Mucosa of descending colon (tissue), 3 donors: Measurements from ENCODE around the gene PCSK6. TPM values are rescaled to one million over a fixed set of nuclear protein-coding genes. Genes with fewer than 3 reads are reported as not detected.
"Not testable (repeated sequence)": the region's sequence is repeated elsewhere in the genome, so short reads cannot be mapped to it uniquely, and the experiment has no call there.

Experiments used
- ATAC-seq: fragments of 200-7000 bp; cut with Tn5 transposase; one replicate; pipeline ENCODE4 v1.9.1; 2020; ENCODE audit warnings: mild to moderate bottlenecking, moderate library complexity
- DNase-seq, 3 donors: peaks; one replicate each; pipeline ENCODE4 v3.0.0-alpha.2; 2020
- H3K36me3 ChIP-seq: fragments of 200-600 bp; one replicate; pipeline ENCODE4 v1.8.0; 2021; ENCODE audit warnings: low read depth, mild to moderate bottlenecking
- H3K4me1 ChIP-seq: fragments of 200-600 bp; one replicate; pipeline ENCODE4 v1.8.0; 2021; ENCODE audit warnings: low read depth, mild to moderate bottlenecking
- H3K4me3 ChIP-seq: fragments of 200-600 bp; one replicate; pipeline ENCODE4 v1.8.0; 2021; ENCODE audit warnings: mild to moderate bottlenecking
- H3K9me3 ChIP-seq: fragments of 200-600 bp; one replicate; pipeline ENCODE4 v1.8.0; 2021; ENCODE audit warnings: mild to moderate bottlenecking
- intact Hi-C, 2 donors: fragments of 100-400 bp; cut with DNase I in 1 of 2; cut with micrococcal nuclease in 1 of 2; formaldehyde crosslinking; loops; one replicate each; pipeline versions ENCODE4 v1.11.0 to v1.11.1; 2022; cut with DNase I, micrococcal nuclease
- total RNA-seq, 3 donors: library from RNA; stranded (reverse); fragmentation: NEBNext Ultra II Directional in 2 of 3; extraction: Animal tissue kit (Norgen Biotek cat#: 25700) in 2 of 3; gene quantifications; one replicate each; pipeline versions ENCODE4 v1.2.1 to v1.2.4, GENCODE V29; 2021 to 2023
- TF ChIP-seq, protein P1 (sequence below): fragments of 200-600 bp; IDR thresholded peaks from one replicate; pipeline ENCODE4 v1.8.0; 2022; ENCODE audit warnings: antibody characterized with exemption, mild to moderate bottlenecking
- donor health status: DM: no; HTN: no; CAD: no; lungs with moderate emphysema.
- donor health status: DM: no; HTN: no; CAD: no.
- donor health status: DM: no; HTN: yes; CAD: no.

Gene PCSK6
- total RNA-seq, 3 donors from 2014 or later: 21.3 to 58.4 (median 30.3) TPM

DNA sequence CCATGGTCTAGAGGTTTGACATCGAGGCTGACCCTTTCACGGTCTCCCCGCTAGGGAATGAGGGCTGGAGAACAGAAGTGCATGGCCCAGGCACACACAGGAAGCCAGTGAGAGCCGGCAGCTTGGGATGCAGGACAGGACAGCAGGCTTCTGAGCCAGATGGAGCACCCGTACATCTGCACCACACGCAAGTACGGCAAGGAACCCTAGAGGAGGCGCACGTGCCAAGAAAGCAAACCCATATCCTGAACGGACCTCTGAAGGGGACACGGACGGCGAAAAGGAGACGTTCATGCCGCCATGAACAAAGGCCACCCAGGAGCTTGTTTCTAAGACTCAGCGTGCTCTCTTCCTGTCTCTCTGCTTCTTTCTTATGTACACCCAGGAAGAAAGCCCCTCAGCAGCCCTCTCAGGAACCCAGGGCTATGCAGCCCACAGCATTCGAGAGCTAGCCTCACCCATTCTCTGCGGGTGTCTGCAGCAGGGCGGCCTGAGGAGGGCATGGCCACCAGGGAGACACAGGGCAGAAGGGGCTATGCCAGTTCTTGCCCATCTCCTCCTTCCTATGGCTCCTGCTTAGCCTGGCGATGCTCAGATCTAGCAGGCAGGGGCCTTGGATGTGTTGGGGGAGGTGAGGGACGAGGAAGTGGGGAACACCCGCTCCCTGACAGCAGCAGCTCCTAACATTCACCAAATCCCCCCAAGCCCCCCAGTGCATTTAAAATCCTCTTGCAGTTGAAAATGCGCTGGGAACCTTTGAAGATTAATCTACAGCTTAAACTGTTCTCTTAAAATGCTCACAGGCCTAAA is 81.3 kb downstream of the PCSK6 start:
- no peaks in the 10 kb centered on the region for H3K9me3 ChIP-seq
- ATAC-seq (no peak), DNase-seq (no peak)
- TF ChIP-seq, protein P1, sequence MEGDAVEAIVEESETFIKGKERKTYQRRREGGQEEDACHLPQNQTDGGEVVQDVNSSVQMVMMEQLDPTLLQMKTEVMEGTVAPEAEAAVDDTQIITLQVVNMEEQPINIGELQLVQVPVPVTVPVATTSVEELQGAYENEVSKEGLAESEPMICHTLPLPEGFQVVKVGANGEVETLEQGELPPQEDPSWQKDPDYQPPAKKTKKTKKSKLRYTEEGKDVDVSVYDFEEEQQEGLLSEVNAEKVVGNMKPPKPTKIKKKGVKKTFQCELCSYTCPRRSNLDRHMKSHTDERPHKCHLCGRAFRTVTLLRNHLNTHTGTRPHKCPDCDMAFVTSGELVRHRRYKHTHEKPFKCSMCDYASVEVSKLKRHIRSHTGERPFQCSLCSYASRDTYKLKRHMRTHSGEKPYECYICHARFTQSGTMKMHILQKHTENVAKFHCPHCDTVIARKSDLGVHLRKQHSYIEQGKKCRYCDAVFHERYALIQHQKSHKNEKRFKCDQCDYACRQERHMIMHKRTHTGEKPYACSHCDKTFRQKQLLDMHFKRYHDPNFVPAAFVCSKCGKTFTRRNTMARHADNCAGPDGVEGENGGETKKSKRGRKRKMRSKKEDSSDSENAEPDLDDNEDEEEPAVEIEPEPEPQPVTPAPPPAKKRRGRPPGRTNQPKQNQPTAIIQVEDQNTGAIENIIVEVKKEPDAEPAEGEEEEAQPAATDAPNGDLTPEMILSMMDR: no peak
- intact Hi-C loops: no loop called here
- H3K4me3 ChIP-seq: no peak overlapping the region
- no peaks in the 10 kb centered on the region for H3K36me3 ChIP-seq
- H3K4me1 ChIP-seq: no peaks in the 10 kb centered on the region

GRCh38 chr15:101407439-101407838 is 82.1 kb downstream of the PCSK6 start:
- TF ChIP-seq, protein P1: no peak
- intact Hi-C loops: no loop called here
- no peaks in the 10 kb centered on the region for H3K4me1 ChIP-seq
- DNase-seq (no peak), ATAC-seq (no peak)
- no peak overlapping the region for H3K4me3 ChIP-seq
- no peaks in the 10 kb centered on the region for H3K9me3 ChIP-seq
- H3K36me3 ChIP-seq: no peaks in the 10 kb centered on the region

DNA sequence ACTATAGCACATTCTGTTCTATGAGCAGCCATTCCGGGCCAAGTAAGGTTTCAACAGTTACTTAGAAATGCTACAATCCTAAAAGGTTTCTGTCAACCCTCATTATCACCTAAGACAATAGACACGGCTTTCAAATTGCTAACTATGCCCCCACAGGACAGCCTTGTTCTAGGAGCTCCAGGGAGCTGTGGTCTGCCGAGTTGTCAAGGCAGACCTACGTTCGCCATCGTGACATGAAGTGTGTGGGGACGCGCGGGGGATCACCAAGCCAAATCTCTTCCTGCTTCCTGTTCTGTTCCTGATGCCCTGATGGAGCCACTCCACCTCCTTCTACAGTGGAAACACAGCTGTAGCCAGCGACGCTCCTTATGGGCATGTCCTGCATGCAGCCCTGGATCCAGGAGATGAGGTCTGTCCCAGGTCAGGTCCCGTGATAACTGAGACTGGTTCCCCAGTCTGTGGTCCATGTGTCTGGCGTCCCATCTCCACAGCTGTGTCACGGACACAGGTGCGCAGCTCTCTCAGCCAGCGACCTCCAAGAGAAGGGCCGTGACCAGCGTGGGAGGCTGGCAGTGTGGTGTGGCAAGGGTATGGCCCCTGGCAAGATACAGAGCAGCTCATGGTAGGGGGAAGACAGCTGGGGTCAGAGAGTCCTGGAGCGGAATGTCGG is 82.8 kb downstream of the PCSK6 start:
- H3K36me3 ChIP-seq: no peaks in the 10 kb centered on the region
- H3K4me1 ChIP-seq: no peaks in the 10 kb centered on the region
- no peaks in the 10 kb centered on the region for H3K9me3 ChIP-seq
- TF ChIP-seq, protein P1: no peak
- DNase-seq (no peak), ATAC-seq (no peak)
- intact Hi-C loops: no loop called here
- H3K4me3 ChIP-seq: no peak overlapping the region

GRCh38 chr15:101406036-101406435 is 83.5 kb downstream of the PCSK6 start:
- TF ChIP-seq, protein P1: no peak
- Histone ChIP-seq H3K4me1 (no peaks in the 10 kb centered on the region), H3K4me3 (no peak overlapping the region), H3K9me3 (no peaks in the 10 kb centered on the region), H3K36me3 (no peaks in the 10 kb centered on the region)
- DNase-seq (no peak), ATAC-seq (no peak)
- intact Hi-C loops: no loop called here

- H3K9me3 ChIP-seq: no peaks in the 10 kb centered on the region
- ATAC-seq (no peak), DNase-seq (no peak)
- H3K4me3 ChIP-seq: no peak overlapping the region
- intact Hi-C loops: no loop called here
- TF ChIP-seq, protein P1: no peak
- H3K4me1 ChIP-seq: no peaks in the 10 kb centered on the region
- no peaks in the 10 kb centered on the region for H3K36me3 ChIP-seq
These were observed 85.3 kb downstream of the PCSK6 start for GRCh38 chr15:101404245-101404644.

- H3K4me1 ChIP-seq, H3K36me3 ChIP-seq, DNase-seq, intact Hi-C loops, ATAC-seq, H3K4me3 ChIP-seq, H3K9me3 ChIP-seq: not testable (repeated sequence)
These were observed 86.6 kb downstream of the PCSK6 start for GRCh38 chr15:101402883-101403282.
